ENCODE measurements around the gene GTPBP6.
A peak's percentile ranks its signal among the peaks of the same experiment; 100 is the strongest.
"Not testable (repeated sequence)": the region's sequence is repeated elsewhere in the genome, so short reads cannot be mapped to it uniquely, and the experiment has no call there.

GTPBP6 gene

DNA sequence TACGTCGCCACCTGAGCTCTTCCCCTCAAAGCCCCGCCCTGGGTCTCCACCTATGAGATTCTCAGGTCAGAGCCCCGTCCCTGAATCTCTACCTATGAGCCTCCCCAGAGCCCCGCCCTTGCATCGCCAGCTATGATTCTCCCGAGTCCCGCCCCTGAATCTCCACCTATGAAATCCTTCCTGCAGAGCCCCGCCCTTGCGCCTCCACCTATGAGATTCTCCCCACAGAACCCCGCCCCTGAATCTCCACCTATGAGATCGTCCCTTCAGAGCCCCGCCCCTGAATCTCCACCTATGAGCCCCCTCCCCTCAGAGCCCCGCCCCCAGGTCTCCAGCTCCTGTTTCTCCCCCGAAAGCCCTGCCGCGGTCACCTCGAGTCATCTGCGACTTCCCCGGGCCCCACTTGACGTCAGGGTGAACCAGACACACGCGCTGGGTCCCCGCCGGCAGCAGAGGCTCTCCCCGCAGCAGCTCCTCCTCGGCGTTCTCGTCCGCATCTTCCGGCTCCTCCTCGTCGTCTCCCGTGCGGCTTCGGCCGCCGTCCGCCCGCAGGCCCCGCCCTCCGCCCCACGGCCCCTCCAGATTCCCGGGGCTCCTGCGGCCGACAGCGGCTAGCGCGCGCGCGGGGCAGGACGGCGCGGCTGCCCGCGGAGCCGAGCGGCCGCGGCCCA, 393 bp downstream of the GTPBP6 start:
- DNase-seq, result peak; percentile 85

DNA sequence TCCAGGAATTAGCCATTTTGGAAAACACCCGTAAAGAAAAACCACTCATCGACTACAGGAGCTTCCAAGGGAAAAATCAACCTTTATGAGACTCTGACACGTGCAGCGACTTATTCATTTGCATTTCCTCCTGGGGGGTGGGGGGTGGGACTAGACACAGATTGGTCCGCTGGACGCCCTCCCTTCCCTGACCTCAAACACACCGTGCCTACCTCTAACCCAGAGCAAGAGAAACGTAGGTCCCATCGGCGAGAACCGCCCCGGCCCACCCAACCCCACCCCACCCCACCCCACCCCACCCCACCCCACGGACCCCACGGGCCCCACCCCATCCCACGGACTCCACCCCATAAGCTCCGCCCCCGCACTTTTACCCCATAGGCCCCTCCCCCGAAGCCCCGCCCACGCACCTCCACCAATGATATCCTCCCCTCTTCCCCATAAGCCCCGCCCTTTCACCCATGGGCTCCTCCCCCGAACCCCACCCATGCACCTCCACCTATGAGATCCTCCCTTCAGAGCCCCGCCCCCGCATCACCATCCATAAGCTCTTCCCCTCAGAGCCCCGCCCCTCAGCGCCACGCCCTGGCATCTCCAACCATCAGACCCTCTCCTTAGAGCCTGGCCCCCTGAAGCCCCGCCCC, 1.1 kb downstream of the GTPBP6 start:
- DNase-seq, result no peak

DNA sequence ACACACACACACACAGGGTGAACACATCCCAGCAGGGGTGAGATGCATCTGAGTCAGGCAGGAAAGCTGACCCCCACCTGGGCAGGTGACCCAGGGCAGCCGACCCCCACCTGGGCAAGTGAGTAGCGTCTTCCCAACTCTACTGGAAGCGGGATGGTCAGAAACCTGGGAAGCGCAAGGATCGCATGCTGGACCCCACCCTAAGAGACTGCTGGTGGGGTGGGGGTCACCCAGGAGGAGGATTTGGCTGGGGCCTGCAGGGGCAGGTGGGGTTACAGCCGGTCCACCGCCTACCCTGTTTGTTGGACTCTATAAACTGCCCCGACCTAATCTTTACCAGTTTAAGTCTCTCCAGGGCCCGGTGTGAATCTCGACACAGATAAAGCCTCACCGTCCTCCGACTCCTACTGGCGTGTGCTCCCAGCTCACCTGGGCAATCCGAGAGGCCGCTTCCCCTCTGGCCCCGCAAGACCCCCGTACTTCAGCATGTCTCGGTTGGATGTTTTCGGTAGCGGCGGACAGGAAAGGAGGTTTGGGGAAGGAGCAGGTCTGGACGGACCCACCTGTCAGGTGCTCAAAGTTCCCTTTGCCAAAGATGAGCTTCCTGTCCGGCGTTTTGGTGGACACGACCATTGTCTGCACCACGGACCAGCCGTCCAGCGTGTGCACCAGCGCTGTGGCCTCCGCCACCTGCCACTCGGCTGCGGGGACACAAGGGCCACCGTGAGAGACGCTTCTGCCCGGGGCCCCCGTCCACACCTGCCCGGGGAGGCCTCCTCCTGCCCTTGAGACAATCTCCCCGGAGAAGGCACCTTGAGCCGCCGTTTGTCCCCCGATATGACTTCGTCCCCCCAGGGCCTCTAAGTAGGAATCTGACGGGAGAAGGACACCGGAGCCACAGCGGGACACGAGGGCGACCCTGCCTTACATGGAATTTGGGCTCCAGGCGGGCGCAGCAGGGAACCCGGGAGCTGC, 2.0 kb downstream of the GTPBP6 start:
- no peak for DNase-seq

DNA sequence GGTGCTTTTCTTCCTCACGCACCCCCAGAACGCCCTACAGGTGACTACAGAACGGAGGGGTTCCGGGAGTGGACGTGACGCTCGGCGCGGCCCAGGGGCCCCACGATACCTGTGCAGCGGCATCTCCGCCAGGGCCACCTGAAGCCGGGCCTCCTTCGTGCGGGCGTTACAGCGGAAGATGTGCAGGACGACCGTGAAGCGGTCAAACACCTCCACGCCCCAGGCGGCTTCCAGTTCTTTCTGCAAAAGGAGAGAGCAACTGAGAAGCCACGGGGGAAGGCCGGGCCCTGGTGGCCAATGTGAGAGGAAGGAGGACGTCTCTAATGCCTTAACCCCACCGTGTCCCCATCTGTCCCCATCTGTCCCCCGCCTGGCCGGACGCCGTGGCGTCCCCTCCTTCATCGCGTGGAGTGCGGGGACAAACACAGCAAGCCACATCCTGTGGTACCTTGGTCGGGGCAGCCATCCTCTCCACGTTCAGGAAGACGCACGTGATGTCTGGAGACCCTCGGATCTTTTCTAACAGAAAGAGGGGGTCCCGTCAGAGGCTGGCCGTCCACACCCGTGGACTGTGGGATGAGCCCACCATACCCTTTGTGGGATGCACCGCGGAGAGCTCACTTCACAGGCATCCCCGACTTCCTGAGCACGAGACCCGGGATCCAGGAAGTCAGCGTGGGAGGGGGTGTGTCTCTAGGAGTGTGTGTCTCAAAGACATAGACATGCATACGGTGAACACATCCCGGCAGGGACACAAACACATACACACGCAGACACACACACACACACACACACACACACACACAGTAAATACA, 3.6 kb downstream of the GTPBP6 start:
- DNase-seq, result no peak

DNA sequence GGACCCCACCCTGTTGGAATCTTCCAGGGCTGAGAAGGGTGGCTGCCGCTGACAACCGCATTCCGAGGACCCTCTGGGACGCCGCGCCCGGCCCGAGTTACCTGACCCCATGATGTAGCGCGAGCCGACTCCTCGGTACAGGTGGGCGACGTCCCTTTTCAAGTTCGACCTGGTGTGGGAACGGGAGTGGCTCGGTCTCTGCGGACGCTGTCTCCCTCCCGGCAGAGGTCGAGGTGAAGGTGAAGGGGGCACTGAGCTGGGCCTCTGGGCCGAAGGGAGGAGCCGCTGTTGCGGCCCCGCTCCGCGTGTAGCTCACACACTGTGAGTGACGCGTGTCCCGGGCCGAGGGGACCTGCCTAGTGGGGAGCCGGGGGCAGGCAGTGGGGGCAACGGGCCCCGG, 4.5 kb downstream of the GTPBP6 start:
- DNase-seq, result no peak

DNA sequence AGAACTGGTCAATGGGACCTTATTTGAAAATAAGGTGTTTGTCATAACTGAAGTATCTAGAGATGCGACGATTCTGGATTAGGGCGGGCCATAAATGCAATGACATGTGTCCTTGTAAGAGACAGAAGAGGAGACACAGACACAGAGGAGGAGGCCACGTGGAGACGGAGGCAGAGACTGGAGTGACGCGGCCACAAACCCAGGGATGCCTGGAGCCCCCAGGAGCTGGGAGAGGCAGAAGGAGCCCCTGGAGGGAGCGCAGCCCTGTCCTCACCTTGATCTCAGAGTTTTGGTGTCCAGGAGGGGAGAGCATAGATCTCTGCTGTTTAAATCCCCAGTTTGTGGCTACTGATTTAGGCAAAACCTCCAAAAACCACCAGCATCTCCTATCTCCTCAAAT, 5.0 kb downstream of the GTPBP6 start:
- no peak for DNase-seq

DNA sequence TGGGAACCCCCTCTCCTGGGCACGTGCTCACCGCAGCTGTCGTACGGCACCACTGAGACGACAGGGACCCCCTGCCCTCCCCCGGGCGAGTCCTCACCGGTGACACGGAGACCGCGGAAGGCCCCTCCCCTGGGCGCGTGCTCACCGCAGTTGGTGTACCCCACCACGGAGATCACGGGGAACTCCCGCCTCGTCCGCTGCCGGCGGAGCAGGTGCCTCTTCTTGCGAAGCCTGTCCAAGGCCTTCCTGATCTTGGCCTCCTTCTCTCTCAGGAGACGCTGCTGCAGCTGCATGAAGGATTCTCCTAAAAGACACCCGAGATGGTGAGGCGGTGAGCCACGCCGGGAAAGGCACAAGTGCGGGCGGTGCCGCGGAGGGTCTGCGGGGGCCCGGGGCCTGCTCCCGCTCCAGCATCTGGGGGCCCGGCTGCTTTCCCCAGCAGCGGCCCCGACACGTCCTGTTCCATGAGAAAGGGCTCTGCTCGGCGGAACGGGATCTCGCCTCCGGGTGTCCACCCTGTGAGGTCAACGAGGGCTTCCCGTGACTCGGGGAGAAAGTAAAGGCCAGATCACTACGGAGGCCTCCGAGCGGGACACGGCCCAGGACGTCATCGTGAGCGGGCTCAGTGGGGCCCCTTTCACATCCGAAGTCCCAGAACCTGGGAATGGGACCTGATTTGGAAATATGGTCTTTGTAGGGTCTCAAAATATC, 5.8 kb downstream of the GTPBP6 start:
- DNase-seq, result no peak

DNA sequence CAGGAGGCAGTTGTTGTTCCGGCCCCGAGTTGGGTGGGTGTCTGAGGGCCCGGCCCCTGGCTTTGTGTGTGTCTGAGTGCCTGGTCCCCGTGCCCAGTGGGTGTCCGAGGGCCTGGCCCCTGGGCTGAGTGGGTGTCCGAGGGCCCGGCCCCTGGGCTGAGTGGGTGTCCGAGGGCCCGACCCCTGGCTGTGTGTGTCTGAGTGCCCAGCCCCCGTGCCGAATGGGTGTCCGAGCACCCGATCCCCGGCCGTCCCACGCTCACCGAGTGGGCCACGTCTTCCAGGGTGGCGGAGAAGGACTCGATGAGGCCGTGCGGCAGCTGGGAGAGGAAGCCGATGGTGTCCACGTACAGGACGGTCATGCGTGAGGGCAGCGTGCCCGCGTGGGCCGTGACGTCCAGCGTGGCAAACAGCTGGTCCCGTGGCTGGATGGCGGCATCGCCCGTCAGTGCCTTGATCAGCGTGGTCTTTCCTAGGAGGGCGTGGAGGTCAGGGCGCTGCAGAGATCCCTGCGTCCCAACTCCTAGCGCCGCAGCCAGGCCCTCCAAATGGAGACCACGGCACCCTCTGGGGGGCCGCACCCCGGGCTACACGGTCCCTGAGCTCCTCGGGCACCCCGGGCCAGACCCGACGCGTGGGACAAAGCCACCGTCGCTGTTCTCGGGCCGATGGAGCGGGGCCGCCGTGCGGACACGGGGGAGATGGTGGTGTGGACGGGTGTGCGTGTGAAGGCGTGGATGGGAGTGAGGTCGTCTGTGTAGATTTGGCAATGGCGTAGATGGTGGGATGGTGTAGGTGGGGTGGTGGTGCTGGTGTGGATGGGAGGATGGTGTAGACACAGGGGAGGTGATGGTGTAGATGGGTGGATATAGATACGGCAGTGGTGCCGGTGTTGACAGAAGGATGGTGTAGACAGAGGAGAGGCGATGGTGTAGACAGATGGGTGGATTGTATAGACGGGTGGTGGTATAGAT, 7.2 kb downstream of the GTPBP6 start:
- no peak for DNase-seq

DNA sequence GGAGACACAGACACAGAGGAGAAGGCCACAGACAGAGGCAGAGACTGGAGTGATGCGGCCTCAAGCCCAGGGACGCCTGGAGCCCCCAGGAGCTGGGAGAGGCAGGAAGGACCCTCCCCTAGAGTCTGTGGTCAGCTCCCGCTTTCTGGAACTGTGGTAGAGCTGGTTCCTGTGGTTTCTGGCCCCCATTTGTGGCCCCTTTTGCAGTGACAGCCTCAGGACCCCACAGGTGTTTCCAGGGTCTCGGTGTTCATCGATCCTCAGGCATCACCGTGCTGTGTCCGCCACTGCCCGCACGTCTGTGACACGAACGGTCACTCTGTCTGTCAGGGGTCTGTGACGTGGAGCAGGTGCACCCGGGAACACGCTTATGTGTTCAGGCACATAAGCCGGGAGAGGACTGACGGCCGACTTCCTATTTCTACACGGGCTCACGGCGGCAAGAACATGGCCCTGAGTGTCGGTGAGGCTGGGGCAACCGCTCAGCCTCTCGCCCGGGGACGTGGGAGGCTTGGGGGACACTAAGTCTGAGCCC, 7.9 kb downstream of the GTPBP6 start:
- DNase-seq, result no peak

DNA sequence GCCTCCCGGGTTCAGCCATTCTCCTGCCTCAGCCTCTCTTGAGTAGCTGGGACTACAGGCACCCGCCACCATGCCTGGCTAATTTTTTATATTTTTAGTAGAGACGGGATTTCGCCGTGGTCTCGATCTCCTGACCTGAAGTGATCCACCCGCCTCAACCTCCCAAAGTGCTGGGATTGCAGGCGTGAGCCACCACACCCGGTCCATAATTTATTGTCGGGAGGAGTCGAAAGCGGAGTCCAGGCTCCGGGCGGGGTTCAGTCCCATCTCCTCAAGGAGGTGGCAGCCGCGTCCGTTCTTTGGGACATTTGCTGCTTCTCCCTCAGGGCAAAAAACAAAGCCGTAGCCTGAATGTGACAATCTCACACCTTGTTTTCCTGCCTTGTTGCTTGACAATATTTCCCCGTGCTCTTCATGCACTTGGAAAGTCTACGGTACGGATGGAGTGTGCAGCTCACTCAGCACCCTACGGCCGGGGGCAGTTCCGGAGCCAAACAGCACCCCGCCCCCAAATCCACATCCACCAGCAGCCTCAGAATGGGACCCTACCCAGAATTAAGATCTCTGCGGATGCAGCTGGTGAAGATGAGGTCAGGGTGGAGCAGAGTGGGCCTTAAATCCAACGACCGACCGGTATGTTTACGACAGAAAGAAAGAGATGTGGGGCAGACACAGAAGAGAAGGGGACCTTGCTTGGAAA, 9.6 kb downstream of the GTPBP6 start:
- no peak for DNase-seq

DNA sequence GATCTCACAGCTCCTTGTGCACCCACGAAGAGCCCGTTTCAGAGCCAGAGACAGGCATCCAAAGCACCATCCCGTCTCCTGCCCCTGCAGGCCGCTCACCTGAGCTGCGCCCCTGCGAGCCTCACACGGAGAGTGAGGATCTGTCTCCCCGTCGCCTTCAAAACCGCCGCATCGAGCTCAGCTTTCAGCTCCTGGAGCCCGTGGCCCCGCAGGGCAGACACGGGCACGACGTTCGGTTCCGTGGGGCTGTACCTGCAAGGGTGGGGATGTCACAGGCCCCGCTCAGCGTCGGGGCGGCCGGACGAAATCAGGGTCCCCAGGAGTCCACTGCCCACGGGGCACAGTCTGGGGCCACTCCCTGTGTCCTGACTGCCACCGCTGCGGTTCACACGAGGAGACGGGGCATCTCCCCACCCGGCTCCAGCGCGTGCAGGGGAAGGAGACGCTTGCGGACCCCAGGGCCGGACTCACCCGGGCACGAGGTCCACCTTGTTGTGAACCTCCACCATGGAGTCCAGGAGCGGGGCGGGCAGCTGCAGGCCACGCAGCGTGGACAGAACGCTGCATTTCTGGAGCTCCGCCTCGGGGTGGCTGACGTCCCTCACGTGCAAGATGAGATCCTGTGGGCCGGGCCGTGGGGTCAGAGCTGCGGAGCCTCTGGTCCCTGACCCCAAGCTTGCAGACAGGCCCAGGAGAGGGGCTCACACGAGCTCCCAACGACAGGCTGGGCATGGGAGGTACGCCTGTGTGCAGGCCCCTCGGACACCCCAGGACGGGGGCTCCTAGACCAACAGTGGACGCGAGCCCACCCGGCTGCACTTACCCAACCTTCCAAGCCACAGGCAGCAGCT, 11.1 kb downstream of the GTPBP6 start:
- DNase-seq, result no peak

DNA sequence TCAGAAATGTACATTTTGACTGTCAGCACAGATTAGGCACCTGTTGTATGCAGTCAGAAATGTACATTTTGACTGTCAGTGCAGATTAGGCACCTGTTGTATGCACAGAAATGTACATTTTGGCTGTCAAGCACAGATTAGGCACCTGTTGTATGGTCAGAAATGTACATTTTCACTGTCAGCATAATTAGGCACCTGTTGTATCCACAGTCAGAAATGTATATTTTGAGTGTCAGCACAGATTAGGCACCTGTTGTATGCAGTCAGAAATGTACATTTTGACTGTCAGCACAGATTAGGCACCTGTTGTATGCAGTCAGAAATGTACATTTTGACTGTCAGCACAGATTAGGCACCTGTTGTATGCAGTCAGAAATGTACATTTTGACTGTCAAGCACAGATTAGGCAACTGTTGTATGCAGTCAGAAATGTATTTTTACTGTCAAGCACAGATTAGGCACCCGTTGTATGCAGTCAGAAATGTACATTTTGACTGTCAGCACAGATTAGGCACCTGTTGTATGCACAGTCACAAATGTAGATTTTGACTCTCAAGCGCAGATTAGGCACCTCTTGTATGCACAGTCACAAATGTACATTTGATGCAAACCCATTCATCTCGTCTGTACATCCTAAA, 11.9 kb downstream of the GTPBP6 start:
- not testable (repeated sequence) for DNase-seq

DNA sequence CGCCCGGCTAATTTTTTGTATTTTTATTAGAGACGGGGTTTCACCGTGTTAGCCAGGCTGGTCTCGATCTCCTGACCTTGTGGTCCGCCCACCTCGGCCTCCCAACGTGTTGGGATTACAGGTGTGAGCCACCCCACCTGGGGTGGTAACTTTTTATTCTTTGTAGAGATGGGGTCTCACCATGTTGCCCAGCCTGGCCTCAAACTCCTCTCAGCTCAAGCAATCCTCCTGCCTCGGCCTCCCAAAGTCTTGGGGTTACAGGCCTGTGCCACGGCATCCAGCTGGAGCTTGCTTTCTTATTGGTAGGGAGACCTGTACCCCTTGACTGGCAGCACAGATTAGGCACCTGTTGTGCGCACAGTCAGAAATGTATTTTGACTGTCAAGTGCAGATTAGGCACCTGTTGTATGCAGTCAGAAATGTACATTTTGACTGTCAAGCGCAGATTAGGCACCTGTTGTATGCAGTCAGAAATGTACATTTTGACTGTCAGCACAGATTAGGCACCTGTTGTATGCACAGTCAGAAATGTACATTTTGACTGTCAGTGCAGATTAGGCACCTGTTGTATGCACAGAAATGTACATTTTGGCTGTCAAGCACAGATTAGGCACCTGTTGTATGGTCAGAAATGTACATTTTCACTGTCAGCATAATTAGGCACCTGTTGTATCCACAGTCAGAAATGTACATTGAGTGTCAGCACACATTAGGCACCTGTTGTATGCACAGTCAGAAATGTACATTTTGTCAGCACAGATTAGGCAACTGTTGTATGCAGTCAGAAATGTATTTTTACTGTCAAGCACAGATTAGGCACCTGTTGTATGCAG, 12.6 kb downstream of the GTPBP6 start:
- not testable (repeated sequence) for DNase-seq

DNA sequence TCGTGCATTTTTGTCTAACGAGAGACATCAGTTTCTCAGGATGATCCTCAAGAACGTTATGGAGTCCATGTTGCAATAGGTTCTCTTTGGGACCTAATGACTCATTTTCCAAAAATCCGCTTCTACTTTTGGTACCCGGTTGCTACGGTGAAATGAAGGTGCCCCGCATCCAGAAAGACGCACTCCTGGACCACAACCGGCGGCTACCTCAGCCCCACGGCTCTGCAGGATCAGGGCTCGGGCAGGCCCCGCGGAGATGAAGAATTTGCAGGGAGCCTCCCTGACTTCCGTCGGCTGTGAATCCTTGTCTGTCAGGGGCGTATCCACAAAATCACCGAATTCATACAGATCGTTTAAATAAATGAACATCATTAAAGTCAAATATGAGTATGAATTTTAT, 15.6 kb downstream of the GTPBP6 start:
- DNase-seq, result no peak

DNA sequence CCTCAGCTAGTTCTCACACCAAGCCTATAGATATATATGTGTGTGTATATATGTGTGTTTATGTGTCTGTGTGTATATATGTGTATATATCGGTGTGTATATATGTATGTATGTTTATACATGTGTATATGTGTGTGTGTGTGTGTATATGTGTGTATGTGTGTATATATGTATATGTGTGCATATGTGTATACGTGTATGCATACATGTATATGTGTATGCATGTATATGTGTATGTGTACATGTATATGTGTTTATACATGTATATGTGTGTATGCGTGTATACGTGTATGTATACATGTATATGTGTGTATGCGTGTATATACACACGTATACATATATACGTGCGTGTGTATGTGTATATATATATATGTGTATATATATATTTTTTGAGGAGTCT, 18.3 kb downstream of the GTPBP6 start:
- no peak for DNase-seq

DNA sequence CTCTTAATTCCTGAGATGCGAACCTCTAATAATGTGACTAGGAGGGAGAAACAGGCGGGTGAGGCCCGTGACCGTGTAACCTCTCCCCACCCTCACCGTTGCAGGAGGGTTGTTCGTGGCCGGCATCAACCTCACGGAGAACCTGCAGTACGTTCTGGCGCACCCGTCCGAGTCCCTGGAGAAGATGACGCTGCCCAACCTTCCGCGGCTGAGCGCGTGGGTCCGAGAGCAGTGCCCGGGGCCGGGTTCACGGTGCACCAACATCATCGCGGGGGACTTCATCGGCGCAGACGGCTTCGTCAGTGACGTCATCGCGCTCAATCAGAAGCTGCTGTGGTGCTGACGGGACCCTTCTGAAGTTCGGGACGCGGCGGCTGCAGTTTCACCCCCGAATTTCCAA, 19.6 kb downstream of the GTPBP6 start:
- DNase-seq, result no peak

DNA sequence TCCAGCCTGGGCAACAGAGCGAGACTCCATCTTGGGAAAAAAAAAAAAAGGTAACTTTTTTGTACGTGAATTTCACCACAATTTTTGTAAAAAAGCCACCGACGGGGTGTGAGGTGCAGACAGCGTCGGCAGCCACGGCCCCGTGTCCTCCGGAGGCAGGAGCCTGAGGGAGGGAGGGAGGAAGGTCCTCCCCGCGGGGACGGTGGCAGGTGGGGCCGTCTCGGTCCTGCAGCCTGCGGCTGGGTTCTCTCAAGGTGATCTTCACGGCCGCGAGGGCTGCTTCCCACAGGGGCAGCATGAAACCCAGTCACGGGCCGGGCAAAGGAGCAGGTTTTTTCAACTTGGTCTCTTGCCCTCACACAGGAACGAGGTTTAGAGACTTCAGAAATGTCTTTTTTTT, 23.5 kb downstream of the GTPBP6 start:
- no peak for DNase-seq

All from right kidney (tissue), 1 donor.